GM23248 (cell line): ENCODE measurements around the gene DPH1. TPM values are rescaled to one million over a fixed set of nuclear protein-coding genes. Genes with fewer than 3 reads are reported as not detected.

Source experiments
- DNase-seq: peaks from one replicate; pipeline ENCODE4 v3.0.0-alpha.2; 2015
- H2AFZ ChIP-seq: fragments of 200-600 bp; sonication (generic); 2 replicates; pipeline ENCODE4 v1.6.1; 2016; ENCODE audit warnings: antibody characterized with exemption
- H3F3A ChIP-seq: fragments of 200-600 bp; sonication (generic); 2 replicates; pipeline ENCODE4 v1.6.1; 2016; ENCODE audit warnings: mild to moderate bottlenecking, antibody characterized with exemption, mixed run types; ENCODE audit not compliant: insufficient read depth
- H3K27ac ChIP-seq: fragments of 200-600 bp; sonication (generic); 2 replicates; pipeline ENCODE4 v1.5.1; 2016; ENCODE audit warnings: mild to moderate bottlenecking
- H3K27me3 ChIP-seq: fragments of 200-600 bp; sonication (generic); replicated peaks from 2 replicates; pipeline ENCODE4 v1.6.1; 2016; ENCODE audit warnings: mild to moderate bottlenecking; ENCODE audit not compliant: insufficient read depth
- H3K36me3 ChIP-seq: fragments of 200-600 bp; sonication (generic); 2 replicates; pipeline ENCODE4 v1.6.1; 2016; ENCODE audit warnings: low read depth, mild to moderate bottlenecking
- H3K4me1 ChIP-seq: fragments of 200-600 bp; sonication (generic); 2 replicates; pipeline ENCODE4 v1.6.1; 2016; ENCODE audit warnings: mild to moderate bottlenecking; ENCODE audit not compliant: insufficient read depth
- H3K4me2 ChIP-seq: fragments of 200-600 bp; sonication (generic); one replicate; pipeline ENCODE4 v1.6.1; 2016; ENCODE audit warnings: mild to moderate bottlenecking; ENCODE audit not compliant: unreplicated experiment
- H3K4me3 ChIP-seq: fragments of 200-600 bp; sonication (generic); 2 replicates; pipeline ENCODE4 v1.5.1; 2016; ENCODE audit warnings: mild to moderate bottlenecking
- H3K79me2 ChIP-seq: fragments of 200-600 bp; sonication (generic); 2 replicates; pipeline ENCODE4 v1.6.1; 2016; ENCODE audit warnings: mild to moderate bottlenecking; ENCODE audit not compliant: insufficient read depth
- H3K9ac ChIP-seq: fragments of 200-600 bp; sonication (generic); 2 replicates; pipeline ENCODE4 v1.6.1; 2016; ENCODE audit warnings: mild to moderate bottlenecking
- H3K9me2 ChIP-seq: fragments of 200-600 bp; sonication (generic); 2 replicates; pipeline ENCODE4 v1.6.1; 2016; ENCODE audit warnings: mixed run types, mild to moderate bottlenecking, moderate library complexity; ENCODE audit not compliant: insufficient read depth
- H3K9me3 ChIP-seq: fragments of 200-600 bp; sonication (generic); one replicate; pipeline ENCODE4 v1.6.1; 2017; ENCODE audit warnings: low read depth
- H4K20me1 ChIP-seq: fragments of 200-600 bp; sonication (generic); 2 replicates; pipeline ENCODE4 v1.6.0; 2016; ENCODE audit not compliant: insufficient read depth
- EZH2 ChIP-seq: fragments of 200-600 bp; sonication (generic); IDR thresholded peaks from 2 replicates; pipeline ENCODE4 v1.6.1; 2018; ENCODE audit warnings: antibody characterized with exemption, mild to moderate bottlenecking; ENCODE audit not compliant: insufficient read depth, poor library complexity, severe bottlenecking
- EZH2phosphoT487 ChIP-seq: fragments of 200-600 bp; sonication (generic); IDR thresholded peaks from 2 replicates; pipeline ENCODE4 v1.6.1; 2018; ENCODE audit warnings: antibody characterized with exemption, moderate library complexity, mild to moderate bottlenecking, low read depth; ENCODE audit not compliant: insufficient read depth
- WGBS, 2 experiments: methylation state at CpG; one replicate each; pipeline ENCODE4 v1.1.6; 2015 to 2017; ENCODE audit warnings: low lambda C conversion rate in 2 of 2, low coverage in 1 of 2; ENCODE audit errors: missing lambda C conversion rate in 2 of 2; 5-methylcytosine and 5-hydroxymethylcytosine counted together
- in situ Hi-C: fragments of 300-500 bp; cut with MboI; formaldehyde crosslinking; loops from 2 replicates; pipeline ENCODE4 v1.15.0; 2020
- polyA plus RNA-seq: library from polyadenylated mRNA; unstranded; fragments of >200 nt; fragmentation: Nextera tagmentation; extraction: Ambion mirVana; gene quantifications from 2 replicates; pipeline ENCODE4 v1.2.1, GENCODE V29; 2016
- total RNA-seq: library from RNA; depleted of rRNA; stranded (reverse); fragments of >200 nt; shearing (Covaris generic); gene quantifications from 2 replicates; pipeline ENCODE4 v1.2.3, GENCODE V29; 2014

Gene DPH1
- total and polyA plus RNA-seq, 2 experiments from 2014 or later: 41.2 to 58.1 TPM

DNA sequence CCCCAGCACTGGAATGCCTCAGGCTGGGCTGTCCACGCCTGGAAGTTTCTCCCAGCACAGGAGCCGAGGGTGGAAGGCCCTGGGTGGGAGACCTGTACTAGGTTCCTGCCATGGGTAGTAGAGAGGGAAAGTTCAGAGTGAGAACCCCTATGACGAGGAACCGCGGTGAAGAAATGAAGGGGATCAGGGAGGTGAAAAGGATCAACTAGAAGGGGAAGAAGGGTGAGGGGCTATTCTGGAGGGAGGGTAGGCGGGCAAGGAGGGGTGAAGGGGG, 30.4 kb downstream of the DPH1 start:
- no peak overlapping the region for H3K4me3 ChIP-seq
- peaks cover 36% of the 10 kb centered on the region for H3K4me1 ChIP-seq
- no peaks in the 10 kb centered on the region for H3K9me3 ChIP-seq
- H3K4me2 ChIP-seq: no peak overlapping the region
- DNase-seq: no peak
- in situ Hi-C loops: loop anchor here (10.0 kb wide), 1 partner anchor 184 kb away; no protein-coding TSS in a partner anchor
- no peak overlapping the region for H2AFZ ChIP-seq
- WGBS, 2 experiments: 90 to 98% methylated on average over 5 to 6 of the region's 6 CpGs
- H3K79me2 ChIP-seq: peaks cover 46% of the 10 kb centered on the region
- TF ChIP-seq EZH2phosphoT487 (no peak), EZH2 (no peak)
- H3K27me3 ChIP-seq: no peaks in the 10 kb centered on the region
- no peaks in the 10 kb centered on the region for H4K20me1 ChIP-seq
- 0 out of 2 replicates have a peak overlapping the region, but pooled peaks have one; percentile 20 for H3K9ac ChIP-seq
- no peak overlapping the region for H3K27ac ChIP-seq
- H3F3A ChIP-seq: peaks cover 31% of the 10 kb centered on the region
- no peaks in the 10 kb centered on the region; the same call in 1 of the 2 replicates for H3K36me3 ChIP-seq
- H3K9me2 ChIP-seq: no peaks in the 10 kb centered on the region

DNA sequence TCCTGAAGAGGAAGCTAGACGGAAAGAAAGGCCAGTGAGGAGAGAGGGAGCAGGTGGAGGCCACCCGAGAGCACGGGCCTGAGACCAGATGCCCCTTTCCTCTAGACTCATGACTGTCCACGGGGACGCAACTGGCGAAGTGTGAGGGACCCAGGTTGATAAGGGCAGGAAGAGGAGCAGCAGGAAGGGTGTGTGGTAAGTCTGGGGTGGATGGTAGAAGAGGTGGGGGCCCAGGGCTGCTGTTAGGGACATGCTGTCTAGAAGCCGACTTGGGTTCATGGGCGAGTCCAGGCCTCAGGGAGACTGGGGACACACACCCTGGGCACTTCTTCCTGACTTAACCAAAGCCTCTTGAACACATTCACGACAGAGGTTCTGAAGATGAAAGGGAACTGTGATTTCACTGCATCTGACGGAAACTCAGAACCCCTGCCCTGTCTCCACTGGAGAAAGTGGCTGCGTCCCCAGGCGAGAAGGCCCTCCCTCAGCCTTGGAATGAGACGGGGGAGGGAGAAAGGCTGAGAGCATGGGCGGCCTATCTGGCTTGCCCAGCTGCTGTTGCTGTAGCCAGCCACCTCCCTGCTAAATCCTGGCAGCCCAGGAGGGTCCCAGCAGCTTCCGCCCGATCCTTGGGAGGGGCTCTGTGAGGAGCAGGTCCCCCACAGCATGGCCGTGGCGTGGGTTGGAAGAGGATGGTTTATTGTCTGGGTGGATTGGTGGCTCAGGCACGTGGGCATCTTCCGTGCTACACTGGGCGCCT, 30.9 kb downstream of the DPH1 start:
- no peaks in the 10 kb centered on the region; the same call in 1 of the 2 replicates for H3K36me3 ChIP-seq
- no peaks in the 10 kb centered on the region for H3K9me2 ChIP-seq
- H3K4me1 ChIP-seq: peaks cover 42% of the 10 kb centered on the region
- no peak overlapping the region for H2AFZ ChIP-seq
- 61 to 73% methylated on average over 19 to 21 of the region's 21 CpGs for WGBS, 2 experiments
- H3K4me2 ChIP-seq: no peak overlapping the region
- DNase-seq: no peak
- H3K4me3 ChIP-seq: no peak overlapping the region
- peak overlapping the region; percentile 34 for H3K9ac ChIP-seq
- H3K9me3 ChIP-seq: no peaks in the 10 kb centered on the region
- H3K27me3 ChIP-seq: no peaks in the 10 kb centered on the region
- H3F3A ChIP-seq: peaks cover 37% of the 10 kb centered on the region
- peak overlapping the region; percentile 96; the same call in 1 of the 2 replicates for H3K27ac ChIP-seq
- H4K20me1 ChIP-seq: no peaks in the 10 kb centered on the region
- TF ChIP-seq EZH2phosphoT487 (no peak), EZH2 (no peak)
- H3K79me2 ChIP-seq: peaks cover 46% of the 10 kb centered on the region
- in situ Hi-C loops: loop anchor here (10.0 kb wide), 1 partner anchor 184 kb away; no protein-coding TSS in a partner anchor

DNA sequence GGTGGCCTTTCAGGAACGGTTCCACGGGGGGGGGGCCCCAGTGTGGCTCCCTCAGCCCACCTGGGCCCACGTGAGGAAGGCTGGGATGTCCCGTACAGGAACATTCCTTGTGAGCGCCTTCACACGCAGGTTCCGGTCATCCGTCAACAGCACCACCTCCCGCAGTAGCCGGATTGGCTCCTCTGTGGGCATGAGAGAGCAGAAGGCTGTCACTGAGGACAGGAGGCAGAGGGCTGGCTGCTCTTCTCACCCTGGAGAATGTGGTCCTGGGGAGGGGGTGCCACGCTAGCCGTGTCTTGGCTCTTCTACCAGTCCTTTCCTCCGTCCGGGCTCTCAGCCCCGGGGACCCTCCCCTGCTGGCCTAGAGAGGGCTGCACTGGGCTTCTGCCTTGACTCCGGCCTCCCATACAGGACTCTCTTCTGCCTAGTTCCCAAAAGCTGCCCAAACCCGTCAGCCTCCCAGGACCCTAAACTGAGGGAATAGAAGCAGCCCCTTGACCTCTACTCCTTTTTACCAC, 31.5 kb downstream of the DPH1 start:
- in situ Hi-C loops: loop anchor here (10.0 kb wide), 1 partner anchor 183 kb away; no protein-coding TSS in a partner anchor
- H3K4me1 ChIP-seq: peaks cover 48% of the 10 kb centered on the region
- peaks cover 43% of the 10 kb centered on the region for H3F3A ChIP-seq
- no peaks in the 10 kb centered on the region for H3K27me3 ChIP-seq
- H3K27ac ChIP-seq: peak overlapping the region; percentile 96
- TF ChIP-seq EZH2phosphoT487: no peak
- no peak for TF ChIP-seq EZH2
- H3K4me3 ChIP-seq: no peak overlapping the region
- 83 to 85% methylated on average over 14 to 16 of the region's 17 CpGs for WGBS, 2 experiments
- no peaks in the 10 kb centered on the region for H4K20me1 ChIP-seq
- H3K9me3 ChIP-seq: no peaks in the 10 kb centered on the region
- peak overlapping the region; percentile 72 for H3K9ac ChIP-seq
- H3K36me3 ChIP-seq: no peaks in the 10 kb centered on the region; the same call in 1 of the 2 replicates
- no peaks in the 10 kb centered on the region for H3K9me2 ChIP-seq
- H3K79me2 ChIP-seq: peaks cover 41% of the 10 kb centered on the region
- no peak for DNase-seq
- no peak overlapping the region for H2AFZ ChIP-seq
- no peak overlapping the region for H3K4me2 ChIP-seq

DNA sequence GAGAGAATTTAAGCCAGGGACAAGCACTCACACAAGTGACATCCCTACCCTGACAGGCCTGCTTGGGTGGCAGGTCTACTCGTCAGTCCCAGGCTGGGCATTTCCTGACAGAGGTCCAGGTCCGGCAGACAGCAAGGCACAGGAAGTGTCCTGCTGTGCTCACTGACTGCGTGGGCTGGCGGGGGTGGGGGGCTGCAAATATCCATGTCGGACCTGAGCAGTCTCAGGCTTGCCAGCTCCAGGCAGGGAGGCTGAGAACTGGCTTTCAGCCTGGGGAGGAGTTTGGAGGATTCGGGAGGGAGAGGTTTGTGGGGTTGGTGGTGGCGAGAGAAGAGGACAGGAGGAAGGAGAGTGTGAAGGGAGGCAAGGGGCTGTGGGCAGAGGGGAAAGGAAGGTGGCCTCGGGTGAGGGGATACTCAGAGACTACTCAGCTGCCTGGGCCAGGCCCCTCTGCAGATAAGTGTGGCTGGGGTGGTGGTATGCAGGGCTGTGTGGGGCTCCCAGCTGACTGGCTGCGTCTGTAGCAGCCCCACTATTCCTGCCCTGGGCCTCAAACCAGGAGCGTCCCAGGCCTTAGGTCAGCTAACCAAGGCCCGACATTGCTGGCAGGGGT, 32.7 kb downstream of the DPH1 start:
- 15 to 18% methylated on average over 10 to 11 of the region's 11 CpGs for WGBS, 2 experiments
- TF ChIP-seq EZH2: no peak
- H3K9ac ChIP-seq: peak overlapping the region; percentile 72
- in situ Hi-C loops: loop anchor here (10.0 kb wide), 1 partner anchor 182 kb away; no protein-coding TSS in a partner anchor
- peaks cover 37% of the 10 kb centered on the region for H3K79me2 ChIP-seq
- no peak overlapping the region for H2AFZ ChIP-seq
- DNase-seq: peak; percentile 60
- H3K36me3 ChIP-seq: no peaks in the 10 kb centered on the region; the same call in 1 of the 2 replicates
- H3K9me3 ChIP-seq: no peaks in the 10 kb centered on the region
- H3K9me2 ChIP-seq: no peaks in the 10 kb centered on the region
- H3K4me3 ChIP-seq: no peak overlapping the region
- no peaks in the 10 kb centered on the region for H4K20me1 ChIP-seq
- H3K27me3 ChIP-seq: no peaks in the 10 kb centered on the region
- H3K4me2 ChIP-seq: peak overlapping the region; percentile 61
- H3F3A ChIP-seq: peaks cover 55% of the 10 kb centered on the region
- peaks cover 60% of the 10 kb centered on the region for H3K4me1 ChIP-seq
- peak overlapping the region; percentile 96 for H3K27ac ChIP-seq
